AG09309 (cell line): ENCODE data around the gene RSPRY1.

Experiments
- DNase-seq: peaks from one replicate; pipeline ENCODE4 v3.0.0-alpha.2; 2010; ENCODE audit warnings: low read depth
- H3K4me3 ChIP-seq: 2 replicates; pipeline ENCODE4 v1.5.1; 2011; ENCODE audit warnings: mild to moderate bottlenecking, low read depth, low read length, moderate library complexity; ENCODE audit not compliant: control insufficient read depth
- TF ChIP-seq, protein P1 (sequence below): IDR thresholded peaks from 2 replicates; pipeline ENCODE4 v1.5.1; 2011; ENCODE audit warnings: mild to moderate bottlenecking, low read depth, low read length, inconsistent platforms; ENCODE audit not compliant: insufficient read depth, control insufficient read depth; ENCODE audit errors: missing control alignments

The RSPRY1 gene

DNA sequence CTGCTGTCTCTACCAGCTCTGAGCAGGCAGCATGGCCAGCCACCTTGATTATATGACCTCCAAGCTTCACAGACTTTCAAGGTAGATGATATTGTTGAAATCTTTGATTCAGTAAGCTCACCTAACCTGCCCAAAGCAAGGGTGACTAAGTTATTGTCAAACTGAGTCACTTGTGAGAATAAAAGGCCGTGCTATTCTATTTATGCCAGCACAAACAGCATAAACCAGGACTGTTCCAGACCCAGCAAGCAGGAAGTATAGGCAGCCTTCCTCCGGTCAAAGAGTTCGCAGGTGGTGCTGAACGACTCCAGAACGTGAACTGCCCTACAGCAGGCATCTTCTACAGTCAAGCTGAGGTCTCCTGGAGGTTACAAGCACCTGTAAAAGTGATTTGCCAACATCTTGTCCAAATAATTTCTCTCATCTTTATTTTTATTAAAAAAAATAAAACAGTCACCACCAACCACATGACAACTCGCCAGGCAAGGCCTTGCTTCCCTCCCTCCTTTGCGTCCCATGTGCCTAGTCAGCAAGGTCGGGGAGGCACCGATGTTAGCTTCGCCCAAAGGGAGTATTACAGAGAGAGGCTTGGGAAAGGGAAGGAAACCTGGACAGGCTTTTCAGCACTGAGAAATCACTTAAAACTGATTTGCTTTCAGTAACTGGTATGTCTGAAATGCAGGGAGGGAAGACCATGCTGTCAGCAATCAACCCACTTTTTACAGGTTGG lies 69.7 kb downstream of the RSPRY1 start:
- TF ChIP-seq, protein P1, sequence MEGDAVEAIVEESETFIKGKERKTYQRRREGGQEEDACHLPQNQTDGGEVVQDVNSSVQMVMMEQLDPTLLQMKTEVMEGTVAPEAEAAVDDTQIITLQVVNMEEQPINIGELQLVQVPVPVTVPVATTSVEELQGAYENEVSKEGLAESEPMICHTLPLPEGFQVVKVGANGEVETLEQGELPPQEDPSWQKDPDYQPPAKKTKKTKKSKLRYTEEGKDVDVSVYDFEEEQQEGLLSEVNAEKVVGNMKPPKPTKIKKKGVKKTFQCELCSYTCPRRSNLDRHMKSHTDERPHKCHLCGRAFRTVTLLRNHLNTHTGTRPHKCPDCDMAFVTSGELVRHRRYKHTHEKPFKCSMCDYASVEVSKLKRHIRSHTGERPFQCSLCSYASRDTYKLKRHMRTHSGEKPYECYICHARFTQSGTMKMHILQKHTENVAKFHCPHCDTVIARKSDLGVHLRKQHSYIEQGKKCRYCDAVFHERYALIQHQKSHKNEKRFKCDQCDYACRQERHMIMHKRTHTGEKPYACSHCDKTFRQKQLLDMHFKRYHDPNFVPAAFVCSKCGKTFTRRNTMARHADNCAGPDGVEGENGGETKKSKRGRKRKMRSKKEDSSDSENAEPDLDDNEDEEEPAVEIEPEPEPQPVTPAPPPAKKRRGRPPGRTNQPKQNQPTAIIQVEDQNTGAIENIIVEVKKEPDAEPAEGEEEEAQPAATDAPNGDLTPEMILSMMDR = no peak
- no peak overlapping the region for H3K4me3 ChIP-seq
- DNase-seq = no peak

GRCh38 chr16:57256601-57257395 lies 70.7 kb downstream of the RSPRY1 start:
- no peak for DNase-seq
- TF ChIP-seq, protein P1 = no peak
- H3K4me3 ChIP-seq = no peak overlapping the region

DNA sequence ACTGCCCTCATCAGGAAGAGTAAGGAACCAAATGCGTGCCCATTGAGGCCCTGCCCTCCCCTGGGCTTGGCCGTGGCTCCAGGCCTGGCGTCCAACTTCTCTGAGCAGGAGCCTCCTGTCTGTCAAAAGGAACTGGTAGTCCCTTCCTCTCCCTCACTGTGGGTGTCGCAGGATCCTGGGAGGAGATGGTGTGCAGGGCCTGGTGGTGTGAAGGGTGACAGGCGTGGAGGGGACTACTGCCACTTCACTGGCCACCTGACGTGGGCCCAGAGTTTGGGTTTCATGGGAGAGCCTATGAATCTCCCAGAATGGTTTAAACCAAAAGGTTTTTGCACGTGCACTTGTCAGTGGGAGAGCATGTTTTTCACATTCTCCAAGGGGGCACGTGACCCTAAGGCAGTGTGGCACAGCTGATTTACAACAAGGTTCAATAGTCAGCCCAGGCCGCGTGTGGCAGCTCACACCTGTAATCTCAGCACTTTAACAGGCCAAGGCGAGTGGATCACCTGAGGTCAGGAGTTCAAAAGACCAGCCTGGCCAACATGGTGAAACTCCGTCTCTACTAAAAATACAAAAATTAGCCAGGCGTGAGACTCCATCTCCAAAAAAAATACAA lies 71.4 kb downstream of the RSPRY1 start:
- H3K4me3 ChIP-seq = no peak overlapping the region
- TF ChIP-seq, protein P1 = no peak
- no peak for DNase-seq

- no peak for DNase-seq
- no peak overlapping the region for H3K4me3 ChIP-seq
- TF ChIP-seq, protein P1 = no peak
Measured at GRCh38 chr16:57258226-57258909, 72.2 kb downstream of the RSPRY1 start.

- no peak overlapping the region for H3K4me3 ChIP-seq
- DNase-seq = no peak
- TF ChIP-seq, protein P1 = no peak
Measured at GRCh38 chr16:57258910-57259475, 72.9 kb downstream of the RSPRY1 start.
